NCI-H128 (cell line): ENCODE measurements around the gene TXNDC11.

Source experiments
- DNase-seq: peaks from one replicate; lab custom pipeline; 2025; ENCODE audit not compliant: unreplicated experiment; lab: John Stamatoyannopoulos, UW

TXNDC11 gene

DNA sequence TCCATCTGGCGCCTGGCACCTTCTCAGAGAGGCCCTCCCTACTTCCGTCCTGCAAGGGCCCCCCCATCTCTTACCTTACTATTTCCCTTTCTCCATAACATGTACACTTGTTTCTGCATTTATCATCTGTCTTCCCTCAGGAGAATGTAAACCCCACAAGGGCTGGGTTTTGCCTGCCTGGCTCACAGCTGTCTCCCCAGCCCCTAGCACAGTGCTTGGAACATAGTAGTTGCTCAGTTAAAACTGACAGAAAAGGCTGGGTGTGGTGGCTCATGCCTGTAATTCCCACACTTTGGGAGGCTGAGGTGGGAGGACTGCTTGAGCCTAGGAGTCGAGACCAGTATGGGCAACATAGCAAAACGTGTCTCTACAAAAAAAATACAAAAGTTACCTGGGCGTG, 80.1 kb downstream of the TXNDC11 start:
- no peak for DNase-seq

DNA sequence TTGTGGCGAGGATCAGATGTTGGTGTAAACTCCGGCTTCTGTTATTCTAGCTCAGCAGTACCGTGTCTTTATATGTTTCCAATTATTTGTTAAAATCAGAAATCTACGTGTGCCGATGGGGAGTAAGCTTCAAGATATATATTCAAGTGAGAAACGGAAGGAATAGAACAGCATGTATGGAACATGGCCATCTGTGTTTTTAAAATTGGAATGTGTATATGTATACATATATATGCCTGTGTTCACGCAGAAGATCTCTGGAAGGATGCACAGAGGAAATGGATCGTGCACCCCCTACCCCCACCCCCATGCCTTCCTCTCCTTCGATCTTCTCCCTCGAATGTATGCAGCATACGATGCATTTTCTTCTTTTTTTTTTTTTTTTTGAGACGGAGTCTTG, 82.1 kb downstream of the TXNDC11 start:
- no peak for DNase-seq

DNA sequence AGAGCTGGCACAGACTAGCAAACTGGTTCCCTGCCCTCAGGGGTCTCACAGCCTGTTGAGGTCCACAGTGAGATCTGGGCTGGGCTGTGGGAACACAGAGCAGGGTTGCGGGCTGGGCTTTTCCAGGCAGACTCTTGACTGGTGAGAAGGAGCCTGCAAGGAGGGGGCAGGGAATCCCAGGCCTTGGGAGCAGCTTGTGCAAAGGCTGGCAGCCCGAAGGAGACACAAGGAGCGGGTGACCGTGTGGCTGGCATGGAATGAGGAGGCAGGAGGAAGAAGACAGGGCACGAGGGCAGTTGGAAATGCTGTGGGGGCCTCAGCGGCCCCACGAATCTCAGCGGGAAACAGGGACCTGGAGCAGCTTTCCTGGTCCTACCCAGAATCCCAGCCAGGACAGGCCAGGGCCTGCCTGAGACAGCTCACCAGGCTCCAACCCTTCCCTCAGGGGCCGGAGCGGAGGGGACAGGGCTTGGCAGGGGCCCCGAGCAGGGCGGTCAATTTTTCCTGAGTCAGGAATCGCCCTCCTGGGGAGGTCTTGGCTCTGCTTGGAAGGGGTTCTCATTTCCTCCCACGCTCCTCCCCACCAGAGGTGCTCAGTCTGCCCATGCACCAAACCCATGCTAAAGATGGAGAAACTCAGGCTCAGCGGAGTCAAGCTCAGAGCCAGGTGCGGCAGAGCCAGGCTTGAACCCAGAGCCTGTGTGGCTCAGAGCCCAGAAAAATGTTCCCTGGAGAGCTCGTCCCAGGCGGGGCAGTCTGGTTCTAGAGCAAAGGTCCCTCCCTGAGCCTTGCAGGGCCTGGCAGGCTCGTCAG, 83.6 kb downstream of the TXNDC11 start:
- no peak for DNase-seq

DNA sequence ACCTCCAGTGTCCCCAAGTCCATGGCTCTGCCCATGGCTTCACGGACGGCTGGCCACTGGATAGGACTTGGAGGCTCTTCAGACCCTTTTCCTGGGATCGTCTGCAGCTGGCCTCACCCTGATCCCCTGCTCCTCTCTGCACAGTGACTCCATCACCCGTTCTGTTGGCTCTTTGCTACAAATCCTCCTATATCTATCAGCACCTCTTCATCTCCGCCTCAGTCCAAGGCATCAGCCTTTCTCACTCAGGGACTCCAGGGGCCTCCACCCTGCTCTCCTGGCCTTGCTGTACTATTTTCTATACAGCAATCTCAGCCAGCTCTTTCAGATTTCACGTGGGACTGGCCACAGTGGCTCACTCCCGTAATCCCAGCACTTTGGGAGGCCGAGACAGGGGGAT, 85.1 kb downstream of the TXNDC11 start:
- no peak for DNase-seq

DNA sequence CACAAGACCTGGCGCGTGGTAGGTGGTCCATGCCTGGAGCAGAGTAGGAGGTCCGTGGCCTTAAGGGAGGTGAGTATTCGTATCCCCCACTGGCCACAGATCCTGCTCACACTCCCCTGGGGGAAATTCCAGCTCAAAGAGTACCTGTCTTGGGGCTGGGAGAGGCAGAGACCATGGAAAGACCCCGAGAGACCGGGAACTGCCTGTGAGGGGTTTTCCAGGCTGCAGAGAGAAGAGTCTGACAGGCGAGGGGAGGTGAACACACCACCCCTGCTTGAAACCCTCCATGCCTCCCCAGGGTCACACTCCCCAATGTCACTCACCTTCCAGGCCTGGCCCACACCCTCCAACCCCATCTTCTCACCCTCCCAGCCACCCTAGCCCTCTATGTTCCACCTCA, 87.0 kb downstream of the TXNDC11 start:
- DNase-seq = no peak

DNA sequence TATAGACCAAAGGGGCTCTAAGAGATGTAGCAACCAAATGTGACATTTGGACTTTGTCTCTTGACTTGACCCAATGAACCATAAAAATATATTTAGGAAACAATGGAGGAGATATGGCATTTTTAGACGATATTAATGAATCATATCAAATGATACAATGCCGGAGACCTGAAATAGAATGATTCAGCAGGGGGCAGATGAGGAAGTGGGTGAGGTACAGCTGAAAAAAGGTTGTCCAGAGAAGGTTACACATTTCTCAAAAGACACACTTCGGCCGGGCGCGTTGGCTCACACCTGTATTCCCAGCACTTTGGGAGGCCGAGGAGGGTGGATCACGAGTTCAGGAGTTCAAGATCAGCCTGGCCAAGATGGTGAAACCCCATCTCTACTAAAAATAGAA, 90.9 kb downstream of the TXNDC11 start:
- DNase-seq = no peak

DNA sequence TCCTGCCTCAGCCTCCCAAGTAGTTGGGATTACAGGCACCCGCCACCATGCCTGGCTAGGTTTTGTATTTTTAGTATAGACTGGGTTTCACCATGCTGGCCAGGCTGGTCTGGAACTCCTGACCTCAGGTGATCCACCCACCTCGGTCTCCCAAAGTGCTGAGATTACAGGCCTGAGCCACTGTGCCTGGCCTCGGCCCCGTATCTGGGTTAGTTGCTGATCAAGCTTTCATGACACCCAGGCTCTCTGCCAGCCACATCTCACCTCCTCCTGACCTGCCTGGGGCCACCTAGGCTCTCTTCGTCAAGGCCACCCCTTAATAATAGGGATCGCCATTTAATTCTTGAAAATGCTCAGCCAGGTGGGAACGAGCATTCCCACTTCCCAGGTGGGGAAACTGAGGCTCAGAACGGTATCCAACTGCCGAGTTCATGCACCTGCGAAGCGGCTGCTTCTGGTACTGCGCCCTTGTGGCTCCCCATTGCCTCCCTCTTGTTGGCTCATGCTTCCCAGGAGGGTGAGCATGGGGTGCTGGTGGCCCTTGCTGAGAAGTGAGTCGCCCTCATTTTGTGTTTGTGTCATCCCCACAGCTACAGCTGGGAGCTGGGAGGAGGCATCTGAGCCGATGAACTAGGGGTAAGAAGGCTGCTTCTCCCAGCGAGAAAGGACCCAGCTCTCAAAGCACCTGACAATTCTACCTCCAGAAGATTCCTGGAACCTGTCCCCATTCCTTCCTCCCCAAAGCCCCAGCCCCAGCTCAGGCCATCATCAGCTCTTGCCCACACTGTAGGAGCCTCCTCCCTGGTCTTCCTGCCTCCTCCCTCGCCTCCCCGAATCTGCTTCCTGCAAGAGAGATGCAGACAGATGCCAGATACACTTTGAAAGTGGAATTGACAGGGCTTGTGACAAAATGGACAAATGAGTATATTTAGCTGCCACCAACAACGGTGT, 91.7 kb downstream of the TXNDC11 start:
- DNase-seq = no peak

DNA sequence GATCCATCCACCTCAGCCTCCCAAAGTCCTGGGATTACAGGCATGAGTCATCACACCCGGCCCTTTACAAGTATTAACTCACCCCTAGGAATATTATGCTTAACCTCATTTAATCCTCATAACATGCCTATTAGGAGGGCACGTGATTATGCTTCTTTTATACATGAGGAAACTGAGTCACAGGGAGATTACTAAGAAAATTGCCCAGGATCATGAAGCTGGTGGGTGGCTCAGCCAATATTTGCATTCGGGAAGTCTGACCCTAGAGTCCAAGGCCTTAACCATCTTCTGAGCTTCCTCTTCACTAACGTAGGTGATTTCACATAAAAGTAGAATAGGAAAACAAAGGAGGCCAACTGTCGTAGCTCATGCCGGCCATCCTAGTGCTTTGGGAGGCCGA, 93.4 kb downstream of the TXNDC11 start:
- DNase-seq = no peak

DNA sequence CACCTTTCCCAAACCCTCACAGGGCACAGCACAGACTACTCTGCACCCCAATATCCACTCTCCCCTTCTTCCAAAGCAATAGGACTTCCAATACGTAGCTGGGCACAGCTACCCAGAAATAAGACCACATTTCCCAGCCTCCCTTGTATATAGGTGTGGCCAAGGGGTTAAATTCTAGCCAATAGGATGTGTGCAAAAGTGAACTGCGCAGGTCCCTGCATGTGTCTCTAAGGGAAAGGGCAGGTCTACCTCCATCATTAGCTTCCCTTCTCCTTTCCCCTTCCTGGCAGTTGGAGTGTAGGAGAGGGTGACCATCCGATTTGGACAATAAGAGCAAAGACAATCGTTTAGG, 99.9 kb downstream of the TXNDC11 start:
- DNase-seq = no peak

DNA sequence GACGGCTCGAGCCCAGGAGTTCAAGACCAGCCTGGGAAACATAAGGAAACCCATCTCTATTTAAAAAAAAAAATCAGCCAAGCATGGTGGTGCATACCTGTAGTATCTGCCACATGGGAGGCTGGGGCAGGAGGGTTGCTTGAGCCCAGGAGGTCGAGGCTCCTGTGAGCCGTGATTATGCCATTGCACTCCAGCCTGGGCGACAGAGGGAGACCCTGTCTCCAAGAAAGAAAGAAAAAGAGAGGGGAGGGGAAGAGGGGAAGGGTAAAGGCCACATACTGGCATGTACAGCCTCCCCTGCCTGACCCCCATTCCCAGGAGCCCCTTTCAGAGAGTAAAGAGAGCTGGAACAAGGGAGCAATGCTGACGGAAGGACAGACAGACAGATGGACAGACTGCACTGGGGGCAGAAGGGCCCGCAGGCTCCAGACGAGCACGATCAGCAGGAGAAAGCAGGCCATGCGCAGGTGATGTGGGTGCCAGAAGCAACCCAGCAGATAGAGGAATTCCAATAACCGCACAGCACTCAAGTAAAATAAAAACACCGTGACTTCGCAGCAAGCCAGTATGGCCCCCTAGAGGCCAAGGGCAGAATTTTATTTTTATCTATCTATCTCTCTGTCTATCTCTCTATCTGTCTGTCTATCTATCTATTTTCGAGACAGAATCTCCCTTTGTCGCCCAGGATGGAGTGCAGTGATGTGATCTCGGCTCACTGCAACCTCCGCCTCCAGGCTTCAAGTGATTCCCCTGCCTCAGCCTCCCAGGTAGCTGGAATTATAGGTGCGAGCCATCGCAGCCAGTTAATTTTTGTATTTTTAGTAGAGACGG, 101.5 kb downstream of the TXNDC11 start:
- DNase-seq = no peak

DNA sequence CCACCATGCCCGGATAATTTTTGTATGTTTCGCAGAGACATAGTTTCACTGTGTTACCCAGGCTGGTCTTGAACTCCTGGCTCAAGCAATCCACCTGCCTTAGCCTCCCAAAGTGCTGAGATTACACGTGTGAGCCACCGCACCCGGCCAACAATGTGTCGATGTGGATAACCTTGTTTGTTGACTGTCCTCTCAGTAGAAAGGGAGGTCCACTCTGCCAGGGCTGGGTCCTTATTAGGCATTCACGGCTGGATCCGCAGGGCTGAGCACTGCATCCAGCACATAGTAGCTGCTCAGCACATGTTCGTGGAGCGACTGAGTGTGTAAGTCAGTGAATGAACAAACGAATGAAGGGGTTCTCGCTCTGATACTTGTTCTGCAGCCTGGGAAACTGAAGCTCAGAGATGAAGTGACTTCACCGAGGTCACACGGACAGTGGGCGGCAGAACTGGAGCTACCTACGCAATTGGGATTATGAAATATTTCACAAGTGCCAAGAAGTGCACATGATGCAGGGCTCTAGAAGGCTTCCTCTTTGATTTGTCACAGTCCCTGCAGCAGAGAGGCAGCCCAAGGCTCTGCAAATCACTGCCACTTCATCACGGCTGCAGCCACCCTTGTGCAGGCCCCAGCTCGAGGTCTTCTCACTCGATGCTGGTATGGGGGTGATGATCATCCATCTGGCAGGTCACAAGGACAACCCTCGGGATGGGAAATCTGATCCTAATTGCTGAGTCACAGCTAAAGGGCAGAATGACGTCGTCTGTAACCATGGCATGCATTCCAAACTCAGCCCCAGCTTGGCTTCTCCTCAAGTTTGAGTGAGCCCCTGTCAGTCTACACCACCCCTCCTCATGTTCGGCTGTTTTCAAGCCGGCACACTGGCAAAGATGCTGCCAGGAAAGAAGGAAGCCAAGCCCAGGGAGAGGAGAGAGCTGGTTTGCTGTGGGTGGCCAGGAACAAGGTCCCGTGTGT, 102.4 kb downstream of the TXNDC11 start:
- no peak for DNase-seq

DNA sequence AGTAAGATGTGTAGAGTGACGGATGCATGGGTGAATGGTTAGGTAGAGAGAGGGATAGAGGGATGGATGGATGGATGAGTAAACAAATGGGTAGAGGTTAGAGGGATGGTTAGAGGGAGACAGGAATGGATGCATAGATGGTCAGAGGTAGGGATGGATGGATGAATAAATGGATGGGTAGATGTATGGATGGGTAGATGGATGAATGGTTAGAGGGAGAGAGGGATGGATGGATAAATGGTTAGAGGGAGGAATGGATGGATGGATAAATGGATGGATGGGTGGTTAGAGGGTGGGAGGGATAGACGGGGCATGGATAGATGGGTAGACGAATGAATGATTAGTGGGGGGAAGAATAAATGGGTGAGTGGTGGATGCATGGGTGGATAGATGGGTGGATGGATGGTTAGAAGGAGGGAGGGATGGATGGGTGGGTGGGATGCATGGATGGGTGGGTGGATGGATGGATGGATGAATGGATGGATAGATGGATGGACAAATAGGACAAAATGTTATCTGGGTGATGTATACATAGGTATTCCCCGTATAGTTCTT, 103.6 kb downstream of the TXNDC11 start:
- DNase-seq = no peak

DNA sequence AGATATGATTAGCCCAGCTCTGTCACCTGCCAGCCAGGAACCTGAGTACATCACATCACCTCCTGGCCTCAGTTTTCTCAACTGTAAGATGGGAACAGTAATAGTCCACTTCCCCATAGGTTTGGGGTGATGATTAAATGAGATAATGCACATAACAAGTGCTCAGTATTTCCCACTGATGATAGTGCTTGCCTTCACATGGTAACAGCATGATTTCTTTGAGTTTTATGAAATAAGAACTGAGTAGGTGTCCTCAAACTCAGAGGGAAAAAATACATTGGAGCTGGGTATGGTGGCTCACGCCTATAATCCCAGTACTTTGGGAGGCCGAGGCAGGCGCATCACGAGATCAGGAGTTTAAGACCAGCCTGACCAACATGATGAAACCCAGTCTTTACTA, 104.5 kb downstream of the TXNDC11 start:
- no peak for DNase-seq

DNA sequence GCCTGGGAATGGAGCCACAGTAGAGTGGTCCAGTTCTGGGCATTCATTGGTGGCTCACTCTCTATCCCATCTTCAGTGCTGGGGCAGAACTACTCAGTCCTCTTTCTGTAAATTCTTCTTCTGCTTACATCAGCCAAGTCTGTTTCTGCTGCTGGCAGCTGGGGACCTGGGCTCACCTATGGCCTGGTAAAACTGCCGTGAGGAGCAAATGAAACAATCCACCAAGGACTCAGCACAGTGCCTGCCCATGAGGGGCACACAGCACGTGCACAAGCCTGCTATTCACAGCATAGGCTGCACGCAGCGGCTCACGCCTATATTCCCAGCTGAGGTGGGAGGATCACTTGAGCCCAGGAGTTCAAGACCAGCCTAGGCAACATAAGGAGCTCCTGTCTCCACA, 105.3 kb downstream of the TXNDC11 start:
- DNase-seq = no peak

DNA sequence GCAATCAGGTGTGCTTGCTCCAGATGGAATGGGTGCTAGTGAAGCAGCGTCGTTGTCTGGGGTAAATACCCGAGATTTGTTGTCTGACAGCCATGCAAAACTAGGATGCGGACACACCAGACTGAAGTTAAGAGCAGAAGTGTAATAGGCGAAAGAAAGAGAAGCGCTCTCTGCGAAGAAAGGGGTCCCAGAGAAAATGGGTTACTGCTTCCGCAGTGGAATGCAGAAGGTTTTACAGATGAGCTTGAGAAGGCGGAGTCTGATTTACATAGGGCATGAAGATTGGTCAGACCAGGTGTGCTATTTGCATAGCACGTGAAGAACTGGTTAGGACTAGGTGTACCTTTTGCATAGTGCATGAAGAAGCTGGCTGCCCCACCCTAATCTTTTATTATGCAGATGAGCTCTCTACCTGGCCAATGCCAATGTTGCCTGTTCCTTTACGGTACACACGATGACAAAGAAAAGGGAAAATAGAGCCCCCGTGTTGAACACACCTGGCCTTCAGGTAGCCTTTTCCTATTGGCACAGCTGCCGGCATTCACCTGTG, 106.4 kb downstream of the TXNDC11 start:
- DNase-seq = no peak

DNA sequence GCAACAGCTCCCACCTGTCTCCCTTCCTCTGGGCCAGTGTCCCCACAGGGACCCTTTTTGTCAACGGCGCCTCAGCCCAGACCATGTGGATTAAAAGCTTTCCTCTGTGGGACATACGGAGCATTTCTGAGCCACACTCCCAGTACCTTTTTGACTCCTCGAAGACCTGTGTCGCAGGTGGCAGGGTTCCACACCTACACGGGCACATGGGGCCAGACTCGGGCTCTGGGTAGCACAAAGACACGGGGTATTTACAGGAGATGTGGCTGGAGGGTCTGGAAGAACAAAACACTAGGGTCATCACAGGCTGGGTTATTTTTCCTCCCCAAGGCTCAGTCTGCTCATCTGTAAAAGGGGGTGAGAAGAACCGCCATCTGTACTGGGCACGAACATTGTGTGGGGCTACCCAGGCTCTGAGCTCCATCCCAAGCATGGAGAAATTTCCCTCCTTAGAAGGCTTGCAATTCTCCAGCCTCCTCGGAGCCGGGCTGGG, 106.9 kb downstream of the TXNDC11 start:
- DNase-seq = no peak

DNA sequence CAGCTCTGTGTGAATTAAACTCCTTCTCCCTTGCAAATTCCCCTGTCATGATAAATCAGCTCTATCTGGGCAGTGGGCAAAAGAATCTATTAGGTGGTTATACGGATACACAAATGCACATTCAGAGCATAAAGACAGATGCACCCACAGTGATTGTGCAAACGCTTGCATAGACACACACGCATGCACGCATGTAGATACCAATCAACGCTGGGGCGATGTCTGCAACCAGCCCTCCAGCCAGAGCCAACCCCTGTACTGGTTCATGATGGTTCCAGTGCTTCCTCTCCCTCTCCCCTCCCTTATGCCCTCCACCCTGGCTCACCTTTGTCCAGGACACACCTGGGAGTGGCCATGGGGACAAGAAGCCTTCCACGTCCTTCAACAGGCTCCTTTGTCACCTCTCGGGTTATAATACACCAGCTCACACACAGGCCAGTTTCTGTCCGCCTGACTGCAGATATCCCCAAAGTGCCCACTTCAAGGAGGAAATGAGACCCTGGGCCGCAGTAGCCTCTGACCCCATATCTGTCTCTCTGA, 107.5 kb downstream of the TXNDC11 start:
- no peak for DNase-seq

DNA sequence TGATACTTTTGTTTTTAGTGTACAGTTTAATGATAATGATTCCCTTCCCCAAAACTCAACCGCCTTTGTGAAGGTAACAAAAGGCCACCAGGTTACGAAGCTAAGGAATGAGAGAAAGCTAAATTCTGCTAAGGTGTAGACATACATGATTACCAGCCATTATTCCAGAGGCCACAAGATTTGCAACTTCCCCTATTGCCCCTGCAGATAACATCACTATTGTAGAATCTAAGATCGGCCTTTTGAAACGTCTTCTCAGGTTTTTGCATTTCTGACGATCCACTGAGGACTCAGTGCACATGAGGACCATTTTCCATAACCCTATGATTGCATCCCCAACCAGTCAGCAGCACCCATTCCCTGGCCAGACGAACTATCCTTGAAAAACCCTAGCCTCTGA, 108.3 kb downstream of the TXNDC11 start:
- no peak for DNase-seq

DNA sequence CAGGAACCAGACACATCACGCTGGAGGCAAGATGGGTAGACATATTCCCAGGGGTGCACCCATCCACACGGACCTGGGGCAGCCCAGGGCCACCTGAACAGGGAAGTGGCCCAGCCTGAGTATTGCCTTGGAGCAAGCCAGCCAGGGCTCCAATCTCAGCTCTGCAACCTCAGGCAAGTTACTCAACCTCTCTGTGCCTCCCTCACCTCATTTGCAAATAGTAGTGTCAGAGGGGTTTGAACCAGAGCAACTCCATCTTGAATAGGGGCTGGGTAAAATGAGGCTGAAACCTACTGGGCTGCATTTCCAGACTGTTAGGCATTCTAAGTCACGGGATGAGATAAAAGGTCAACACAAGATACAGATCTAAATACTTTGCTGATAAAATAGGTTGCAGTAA, 109.5 kb downstream of the TXNDC11 start:
- no peak for DNase-seq
